HEK293 (cell line): ENCODE results near the gene MC5R.

Experiments
- TRIM28 ChIP-seq: IDR thresholded peaks from 2 replicates; pipeline ENCODE4 v1.6.1; 2011; ENCODE audit warnings: low read length, control low read depth, borderline replicate concordance
- ZNF549 ChIP-seq: fragments of 450-650 bp; IDR thresholded peaks from 2 replicates; pipeline ENCODE4 v1.5.1; 2018; ENCODE audit warnings: missing biosample characterization, missing genetic modification characterization, mild to moderate bottlenecking, inconsistent platforms, moderate library complexity
- ZNF830 ChIP-seq: fragments of 450-650 bp; IDR thresholded peaks from 2 replicates; pipeline ENCODE4 v1.5.0; 2018; ENCODE audit warnings: missing biosample characterization, missing genetic modification characterization, low read depth, mild to moderate bottlenecking, moderate library complexity
- ZSCAN4 ChIP-seq: fragments of 450-650 bp; formaldehyde crosslinking; IDR thresholded peaks from 2 replicates; pipeline ENCODE4 v1.5.1; 2017; ENCODE audit warnings: missing biosample characterization, missing genetic modification characterization
- TF ChIP-seq, protein P1 (sequence below): fragments of 450-650 bp; formaldehyde crosslinking; IDR thresholded peaks from 2 replicates; pipeline ENCODE4 v1.5.1; 2016; ENCODE audit warnings: missing biosample characterization, missing genetic modification characterization

DNA sequence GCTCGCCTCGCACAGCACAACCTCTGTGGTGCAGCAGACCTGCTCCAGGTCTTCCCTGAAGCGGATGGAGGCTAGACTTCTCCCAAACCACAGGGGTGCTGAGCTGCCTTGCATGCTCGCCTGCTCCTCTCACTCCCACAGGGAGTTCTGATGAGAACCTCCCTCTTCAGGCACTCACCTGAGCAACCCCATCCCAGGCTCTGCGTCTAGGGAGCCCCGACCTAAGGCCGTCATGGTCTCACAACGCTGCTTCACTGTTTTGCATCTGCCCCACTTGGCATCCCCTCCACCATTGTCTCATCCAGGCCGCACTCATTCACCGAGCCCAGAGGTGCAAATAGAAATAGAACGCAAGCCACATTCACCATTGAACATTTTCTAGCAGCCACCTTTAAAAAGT is 24.6 kb upstream of the MC5R start:
- no peak for TF ChIP-seq ZSCAN4 (tag by site-specific recombination)
- no peak for TF ChIP-seq ZNF549 (tag by site-specific recombination)
- TF ChIP-seq ZNF830 (tag by site-specific recombination), result no peak
- TF ChIP-seq, protein P1, sequence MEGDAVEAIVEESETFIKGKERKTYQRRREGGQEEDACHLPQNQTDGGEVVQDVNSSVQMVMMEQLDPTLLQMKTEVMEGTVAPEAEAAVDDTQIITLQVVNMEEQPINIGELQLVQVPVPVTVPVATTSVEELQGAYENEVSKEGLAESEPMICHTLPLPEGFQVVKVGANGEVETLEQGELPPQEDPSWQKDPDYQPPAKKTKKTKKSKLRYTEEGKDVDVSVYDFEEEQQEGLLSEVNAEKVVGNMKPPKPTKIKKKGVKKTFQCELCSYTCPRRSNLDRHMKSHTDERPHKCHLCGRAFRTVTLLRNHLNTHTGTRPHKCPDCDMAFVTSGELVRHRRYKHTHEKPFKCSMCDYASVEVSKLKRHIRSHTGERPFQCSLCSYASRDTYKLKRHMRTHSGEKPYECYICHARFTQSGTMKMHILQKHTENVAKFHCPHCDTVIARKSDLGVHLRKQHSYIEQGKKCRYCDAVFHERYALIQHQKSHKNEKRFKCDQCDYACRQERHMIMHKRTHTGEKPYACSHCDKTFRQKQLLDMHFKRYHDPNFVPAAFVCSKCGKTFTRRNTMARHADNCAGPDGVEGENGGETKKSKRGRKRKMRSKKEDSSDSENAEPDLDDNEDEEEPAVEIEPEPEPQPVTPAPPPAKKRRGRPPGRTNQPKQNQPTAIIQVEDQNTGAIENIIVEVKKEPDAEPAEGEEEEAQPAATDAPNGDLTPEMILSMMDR (tag by site-specific recombination), result no peak
- TF ChIP-seq TRIM28, result no peak
